ENCODE data around the gene GRAMD4. TPM values are rescaled to one million over a fixed set of nuclear protein-coding genes. Genes with fewer than 3 reads are reported as not detected.

Gene GRAMD4
- total and polyA plus RNA-seq, 2 donors (not counting 1 experiment from before 2014, with no cell fraction given): 17.0 to 88.1 TPM

DNA sequence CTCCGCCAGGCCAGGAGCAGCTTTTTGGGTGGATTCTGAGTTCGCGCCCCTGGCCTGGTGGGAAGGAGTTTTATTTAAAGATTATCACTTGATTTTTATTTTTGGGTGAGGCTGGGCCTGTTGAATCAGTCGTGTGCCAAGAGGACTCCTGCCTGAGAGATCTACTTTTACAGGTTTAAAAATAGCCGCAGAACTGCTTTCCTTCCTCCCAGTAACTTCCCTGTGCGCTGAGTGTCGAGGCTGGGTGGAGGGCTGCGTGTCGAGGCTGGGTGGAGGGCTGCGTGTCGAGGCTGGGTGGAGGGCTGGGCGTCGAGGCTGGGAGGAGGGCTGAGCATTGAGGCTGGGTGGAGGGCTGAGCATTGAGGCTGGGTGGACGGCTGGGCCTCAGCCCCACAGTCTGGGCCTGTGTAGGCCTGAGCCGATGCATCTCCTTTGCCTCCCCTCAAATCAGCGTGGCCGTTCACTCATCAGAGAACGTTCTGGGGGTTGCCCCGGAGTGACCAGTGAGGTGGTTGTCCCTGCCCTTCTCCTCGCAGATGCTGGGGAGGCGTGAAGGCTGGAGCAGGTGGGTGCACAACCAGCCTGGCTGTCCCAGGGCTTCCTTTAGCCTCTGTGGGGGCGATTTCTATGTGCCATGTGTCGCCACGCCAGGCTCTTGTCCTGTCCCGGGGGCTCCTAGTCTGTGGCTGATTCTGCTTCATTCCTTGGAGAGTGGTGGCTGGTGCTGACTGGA lies 30.1 kb downstream of the GRAMD4 start:
- Histone ChIP-seq H3K27ac (ENCODE audit: low read length in 2 of 2) (no peak overlapping the region), H3K9ac (ENCODE audit: low read length) (no peak overlapping the region)
- POLR2A ChIA-PET: no interaction called here

More for the DNA sequence above, 30.1 kb downstream of the GRAMD4 start:
- H3K4me2 ChIP-seq (replicated peaks; ENCODE audit: low read depth, low read length, poor library complexity, severe bottlenecking): peak overlapping the region; percentile 36
- H3K79me2 ChIP-seq (ENCODE audit: control insufficient read depth, insufficient read depth, low read length): peaks cover 96% of the 10 kb centered on the region
- H3K9me3 ChIP-seq (ENCODE audit: control extremely low read depth in 1 of 3, control insufficient read depth in 2 of 3, insufficient read depth in 1 of 3, low read length in 2 of 3): no peaks in the 10 kb centered on the region
- Mint-ChIP-seq H3K4me1 (peaks cover 58% of the 10 kb centered on the region), H3K27ac (no peak overlapping the region), H3K9me3 (ENCODE audit: insufficient read depth) (no peaks in the 10 kb centered on the region), H3K4me3 (no peak overlapping the region), H3K27me3 (no peaks in the 10 kb centered on the region)
- no peaks in the 10 kb centered on the region for H3K27me3 ChIP-seq (replicated peaks in 1 of 4; ENCODE audit: control extremely low read depth in 1 of 4, control insufficient read depth in 3 of 4, insufficient read depth in 4 of 4, low read length in 3 of 4)
- intact Hi-C loops (cut with micrococcal nuclease): no loop called here
- H4K20me1 ChIP-seq (ENCODE audit: control insufficient read depth, insufficient read depth, low read length, poor library complexity, severe bottlenecking): peaks cover 100% of the 10 kb centered on the region
- H3K4me3 ChIP-seq (ENCODE audit: control extremely low read depth in 1 of 5, extremely low read depth in 1 of 5, insufficient read depth in 1 of 5, low read depth in 2 of 5, low read length in 4 of 5): no peak overlapping the region
- peaks cover 16 to 39% of the 10 kb centered on the region in 2 donors for H3K4me1 ChIP-seq (ENCODE audit: control insufficient read depth in 2 of 2, insufficient read depth in 2 of 2, low read length in 2 of 2)
- H3K36me3 ChIP-seq (replicated peaks in 1 of 2; ENCODE audit: control extremely low read depth in 1 of 2, control insufficient read depth in 1 of 2, extremely low read depth in 1 of 2, insufficient read depth in 2 of 2, low read length in 1 of 2): peaks cover 0 to 6% of the 10 kb centered on the region in 2 experiments
- ATAC-seq (ENCODE audit: low read depth): no peak
- DNase-seq: no peak
- H2AFZ ChIP-seq (ENCODE audit: insufficient read depth, low read depth, low read length, poor library complexity, severe bottlenecking): no peak overlapping the region
- TF ChIP-seq EZH2 (IDR thresholded peaks at IDR 0.05; ENCODE audit: borderline replicate concordance, insufficient read depth, low read depth, low read length, poor library complexity, severe bottlenecking): no peak
- no peak for TF ChIP-seq CTCF (IDR thresholded peaks at IDR 0.05)
- WGBS (ENCODE audit: insufficient coverage): 54% methylated on average over 18 of the region's 25 CpGs
- CTCF ChIA-PET: no interaction called here

Data from B cell (primary cell).